MM.1S (cell line): ENCODE measurements around the gene CD58.

Experiments
- DNase-seq: peaks from one replicate; pipeline ENCODE4 v3.0.0-alpha.2; 2015
- H2AFZ ChIP-seq: fragments of 300-600 bp; sonication (generic); 2 replicates; pipeline ENCODE4 v1.6.0; 2016; ENCODE audit warnings: antibody characterized with exemption, low read length
- H3F3A ChIP-seq: fragments of 300-600 bp; sonication (generic); 2 replicates; pipeline ENCODE4 v1.6.1; 2016; ENCODE audit warnings: mild to moderate bottlenecking, antibody characterized with exemption, low read length, moderate library complexity, mixed read lengths; ENCODE audit not compliant: insufficient read depth
- H3K27ac ChIP-seq: fragments of 300-600 bp; sonication (generic); 2 replicates; pipeline ENCODE4 v1.5.1; 2016; ENCODE audit warnings: mild to moderate bottlenecking, low read length
- H3K27me3 ChIP-seq: fragments of 300-600 bp; sonication (generic); replicated peaks from 2 replicates; pipeline ENCODE4 v1.6.0; 2016; ENCODE audit warnings: low read length; ENCODE audit not compliant: insufficient read depth
- H3K36me3 ChIP-seq: fragments of 300-600 bp; sonication (generic); replicated peaks from 2 replicates; pipeline ENCODE4 v1.6.1; 2016; ENCODE audit warnings: mild to moderate bottlenecking, low read length, mixed read lengths; ENCODE audit not compliant: insufficient read depth
- H3K4me1 ChIP-seq: fragments of 300-600 bp; sonication (generic); 2 replicates; pipeline ENCODE4 v1.6.1; 2016; ENCODE audit warnings: low read length, mixed read lengths
- H3K4me2 ChIP-seq: fragments of 300-600 bp; sonication (generic); 2 replicates; pipeline ENCODE4 v1.6.0; 2016; ENCODE audit warnings: low read depth, low read length
- H3K4me3 ChIP-seq: fragments of 300-600 bp; sonication (generic); 2 replicates; pipeline ENCODE4 v1.5.1; 2016; ENCODE audit warnings: low read length, mixed read lengths
- H3K79me2 ChIP-seq: fragments of 300-600 bp; sonication (generic); 2 replicates; pipeline ENCODE4 v1.6.1; 2016; ENCODE audit warnings: mixed run types, low read length, mixed read lengths
- H3K9ac ChIP-seq: fragments of 300-600 bp; sonication (generic); 2 replicates; pipeline ENCODE4 v1.6.1; 2016; ENCODE audit warnings: low read length, mixed read lengths
- H3K9me2 ChIP-seq: fragments of 300-600 bp; sonication (generic); replicated peaks from 2 replicates; pipeline ENCODE4 v1.6.1; 2016; ENCODE audit warnings: mild to moderate bottlenecking, low read length, mixed read lengths; ENCODE audit not compliant: insufficient read depth
- H3K9me3 ChIP-seq: fragments of 300-600 bp; sonication (generic); replicated peaks from 2 replicates; pipeline ENCODE4 v1.6.1; 2016; ENCODE audit warnings: mild to moderate bottlenecking, low read length, mixed read lengths; ENCODE audit not compliant: insufficient read depth
- H4K20me1 ChIP-seq: fragments of 300-600 bp; sonication (generic); 2 replicates; pipeline ENCODE4 v1.6.1; 2016; ENCODE audit warnings: mild to moderate bottlenecking, low read length, moderate library complexity, mixed read lengths; ENCODE audit not compliant: insufficient read depth
- CTCF ChIP-seq: fragments of 300-600 bp; sonication (generic); IDR thresholded peaks from 2 replicates; pipeline ENCODE4 v1.5.1; 2016; ENCODE audit warnings: antibody characterized with exemption, low read length, mixed read lengths
- EZH2 ChIP-seq: fragments of 300-600 bp; sonication (generic); optimal IDR thresholded peaks from 2 replicates; pipeline ENCODE3; 2017; ENCODE audit warnings: low read depth, mild to moderate bottlenecking, antibody characterized with exemption, low read length, mixed read lengths
- EZH2phosphoT487 ChIP-seq: fragments of 300-600 bp; sonication (generic); IDR thresholded peaks from 2 replicates; pipeline ENCODE4 v1.6.1; 2018; ENCODE audit warnings: antibody characterized with exemption, low read length

The CD58 gene

GRCh38 chr1:116510361-116510760, 60.5 kb downstream of the CD58 start:
- no peaks in the 10 kb centered on the region for H3K9me3 ChIP-seq
- H3K9ac ChIP-seq, result no peak overlapping the region
- no peaks in the 10 kb centered on the region for H3K27me3 ChIP-seq
- peaks cover 60% of the 10 kb centered on the region for H3K4me1 ChIP-seq
- H3K79me2 ChIP-seq, result no peaks in the 10 kb centered on the region
- peak overlapping the region; percentile 21; the same call in 1 of the 2 replicates for H3K27ac ChIP-seq
- H3K36me3 ChIP-seq, result no peaks in the 10 kb centered on the region
- H3K4me3 ChIP-seq, result no peak overlapping the region
- TF ChIP-seq EZH2 (no peak), EZH2phosphoT487 (no peak), CTCF (no peak)
- H3F3A ChIP-seq, result peaks cover 28% of the 10 kb centered on the region
- no peaks in the 10 kb centered on the region for H3K9me2 ChIP-seq
- DNase-seq, result peak; percentile 23
- H2AFZ ChIP-seq, result no peak overlapping the region
- H4K20me1 ChIP-seq, result no peaks in the 10 kb centered on the region
- no peak overlapping the region for H3K4me2 ChIP-seq

GRCh38 chr1:116508984-116509980, 61.5 kb downstream of the CD58 start:
- no peaks in the 10 kb centered on the region for H3K79me2 ChIP-seq
- DNase-seq, result no peak
- peaks cover 25% of the 10 kb centered on the region for H3F3A ChIP-seq
- H3K4me1 ChIP-seq, result peaks cover 61% of the 10 kb centered on the region
- H3K36me3 ChIP-seq, result no peaks in the 10 kb centered on the region
- no peak overlapping the region for H3K9ac ChIP-seq
- no peaks in the 10 kb centered on the region for H3K9me2 ChIP-seq
- peak overlapping the region; percentile 27; the same call in 1 of the 2 replicates for H3K4me2 ChIP-seq
- H3K27me3 ChIP-seq, result no peaks in the 10 kb centered on the region
- peak overlapping the region; percentile 60; the same call in 1 of the 2 replicates for H3K27ac ChIP-seq
- no peak for TF ChIP-seq CTCF
- TF ChIP-seq EZH2, result no peak
- no peak for TF ChIP-seq EZH2phosphoT487
- H4K20me1 ChIP-seq, result no peaks in the 10 kb centered on the region
- H3K9me3 ChIP-seq, result no peaks in the 10 kb centered on the region
- no peak overlapping the region for H3K4me3 ChIP-seq
- no peak overlapping the region for H2AFZ ChIP-seq

GRCh38 chr1:116508085-116508983, 62.5 kb downstream of the CD58 start:
- H3K36me3 ChIP-seq, result no peaks in the 10 kb centered on the region
- no peak overlapping the region for H2AFZ ChIP-seq
- no peak for TF ChIP-seq CTCF
- TF ChIP-seq EZH2, result no peak
- TF ChIP-seq EZH2phosphoT487, result no peak
- H3K27me3 ChIP-seq, result no peaks in the 10 kb centered on the region
- no peaks in the 10 kb centered on the region for H3K9me2 ChIP-seq
- no peaks in the 10 kb centered on the region for H4K20me1 ChIP-seq
- H3K4me1 ChIP-seq, result peaks cover 67% of the 10 kb centered on the region
- DNase-seq, result peak; percentile 16
- no peak overlapping the region for H3K9ac ChIP-seq
- H3K4me3 ChIP-seq, result no peak overlapping the region
- H3K79me2 ChIP-seq, result no peaks in the 10 kb centered on the region
- peak overlapping the region; percentile 60 for H3K27ac ChIP-seq
- peak overlapping the region; percentile 27; the same call in 1 of the 2 replicates for H3K4me2 ChIP-seq
- H3F3A ChIP-seq, result peaks cover 25% of the 10 kb centered on the region
- no peaks in the 10 kb centered on the region for H3K9me3 ChIP-seq
